ENCODE data around the gene UGT1A8.
A peak's percentile ranks its signal among the peaks of the same experiment; 100 is the strongest.
"Not testable (repeated sequence)": the region's sequence is repeated elsewhere in the genome, so short reads cannot be mapped to it uniquely, and the experiment has no call there.

Gene UGT1A8

GRCh38 chr2:233743464-233744259 lies 126.2 kb downstream of the UGT1A8 start:
- TF ChIP-seq CTCF (IDR thresholded peaks at IDR 0.05; ENCODE audit: low read depth, low read length): no peak

GRCh38 chr2:233745073-233745755 lies 127.8 kb downstream of the UGT1A8 start:
- no peak overlapping the region for H3K4me3 ChIP-seq (replicated peaks in 1 of 2; ENCODE audit: low read depth in 2 of 2, low read length in 2 of 2)
- no peak for TF ChIP-seq CTCF (IDR thresholded peaks at IDR 0.05; ENCODE audit: low read depth, low read length)
- no peak for DNase-seq (ENCODE audit: low read depth in 2 of 2)

More at GRCh38 chr2:233743464-233744259, 126.2 kb downstream of the UGT1A8 start:
- DNase-seq (ENCODE audit: low read depth in 2 of 2): no peak
- no peak overlapping the region for H3K4me3 ChIP-seq (replicated peaks in 1 of 2; ENCODE audit: low read depth in 2 of 2, low read length in 2 of 2)

- not testable (repeated sequence) for DNase-seq (ENCODE audit: low read depth in 2 of 2); H3K4me3 ChIP-seq (replicated peaks in 1 of 2; ENCODE audit: low read depth in 2 of 2, low read length in 2 of 2)
Observed at GRCh38 chr2:233745838-233746237, 128.4 kb downstream of the UGT1A8 start.

GRCh38 chr2:233746475-233747282 lies 129.2 kb downstream of the UGT1A8 start:
- no peak for TF ChIP-seq CTCF (IDR thresholded peaks at IDR 0.05; ENCODE audit: low read depth, low read length)
- DNase-seq (ENCODE audit: low read depth in 2 of 2): peak in 1 of 2 donors; percentile 14
- no peak overlapping the region for H3K4me3 ChIP-seq (replicated peaks in 1 of 2; ENCODE audit: low read depth in 2 of 2, low read length in 2 of 2)

- no peak for DNase-seq (ENCODE audit: low read depth in 2 of 2)
- H3K4me3 ChIP-seq (replicated peaks in 1 of 2; ENCODE audit: low read depth in 2 of 2, low read length in 2 of 2): no peak overlapping the region
- no peak for TF ChIP-seq CTCF (IDR thresholded peaks at IDR 0.05; ENCODE audit: low read depth, low read length)
Observed at GRCh38 chr2:233747283-233747544, 129.8 kb downstream of the UGT1A8 start.

GRCh38 chr2:233750689-233751088 lies 133.3 kb downstream of the UGT1A8 start:
- H3K4me3 ChIP-seq (replicated peaks in 1 of 2; ENCODE audit: low read depth in 2 of 2, low read length in 2 of 2); DNase-seq (ENCODE audit: low read depth in 2 of 2): not testable (repeated sequence)

- DNase-seq (ENCODE audit: low read depth in 2 of 2); H3K4me3 ChIP-seq (replicated peaks in 1 of 2; ENCODE audit: low read depth in 2 of 2, low read length in 2 of 2): not testable (repeated sequence)
Observed at GRCh38 chr2:233751212-233752009, 134.0 kb downstream of the UGT1A8 start.

Measured in cardiac fibroblast (primary cell).